Natural killer cell treated with Interleukin-12 subunit alpha and Interleukin-12 subunit beta and Interleukin-15 and Interleukin-18, amount 100 ng/mL, for 72 hours (primary cell): ENCODE results near the gene TIPARP. TPM values are rescaled to one million over a fixed set of nuclear protein-coding genes. Genes with fewer than 3 reads are reported as not detected.
"Not testable (repeated sequence)": the region's sequence is repeated elsewhere in the genome, so short reads cannot be mapped to it uniquely, and the experiment has no call there.

Source experiments
- ATAC-seq, 2 donors: fragments of 150-1000 bp; cut with Tn5 transposase in 1 of 2; sonication (Bioruptor Pico), chemical (Tn5 transposase) in 1 of 2; 2 replicates each; pipeline ENCODE4 v1.10.0; 2021
- DNase-seq: peaks from one replicate; pipeline ENCODE4 v3.0.0; 2022; ENCODE audit warnings: low spot score
- H3K27ac Mint-ChIP-seq, 2 donors: 1 replicate in 1 of 2; 2 replicates in 1 of 2; pipeline ENCODE4 v1.8.0; 2022; ENCODE audit warnings: mixed read lengths in 2 of 2, mild to moderate bottlenecking in 1 of 2, moderate library complexity in 1 of 2
- H3K27me3 Mint-ChIP-seq, 2 donors: 1 replicate in 1 of 2; 2 replicates in 1 of 2; pipeline ENCODE4 v1.8.0; 2022; ENCODE audit warnings: mixed read lengths in 2 of 2
- H3K36me3 Mint-ChIP-seq: one replicate; pipeline ENCODE4 v1.8.0; 2022; ENCODE audit warnings: mixed read lengths
- H3K4me1 Mint-ChIP-seq, 2 donors: 1 replicate in 1 of 2; 2 replicates in 1 of 2; pipeline ENCODE4 v1.8.0; 2022; ENCODE audit warnings: low read depth in 2 of 2, mixed read lengths in 2 of 2, mild to moderate bottlenecking in 1 of 2
- H3K4me3 Mint-ChIP-seq: one replicate; pipeline ENCODE4 v1.8.0; 2022; ENCODE audit warnings: mixed read lengths
- H3K9me3 Mint-ChIP-seq: 2 replicates; pipeline ENCODE4 v1.8.0; 2022; ENCODE audit warnings: mixed read lengths
- total RNA-seq, 2 donors: library from RNA; stranded (reverse); gene quantifications; one replicate each; pipeline ENCODE4 v1.2.3, GENCODE V29; 2022

The TIPARP gene
- total RNA-seq, 2 donors from 2014 or later: 35.9 to 38.0 TPM

DNA sequence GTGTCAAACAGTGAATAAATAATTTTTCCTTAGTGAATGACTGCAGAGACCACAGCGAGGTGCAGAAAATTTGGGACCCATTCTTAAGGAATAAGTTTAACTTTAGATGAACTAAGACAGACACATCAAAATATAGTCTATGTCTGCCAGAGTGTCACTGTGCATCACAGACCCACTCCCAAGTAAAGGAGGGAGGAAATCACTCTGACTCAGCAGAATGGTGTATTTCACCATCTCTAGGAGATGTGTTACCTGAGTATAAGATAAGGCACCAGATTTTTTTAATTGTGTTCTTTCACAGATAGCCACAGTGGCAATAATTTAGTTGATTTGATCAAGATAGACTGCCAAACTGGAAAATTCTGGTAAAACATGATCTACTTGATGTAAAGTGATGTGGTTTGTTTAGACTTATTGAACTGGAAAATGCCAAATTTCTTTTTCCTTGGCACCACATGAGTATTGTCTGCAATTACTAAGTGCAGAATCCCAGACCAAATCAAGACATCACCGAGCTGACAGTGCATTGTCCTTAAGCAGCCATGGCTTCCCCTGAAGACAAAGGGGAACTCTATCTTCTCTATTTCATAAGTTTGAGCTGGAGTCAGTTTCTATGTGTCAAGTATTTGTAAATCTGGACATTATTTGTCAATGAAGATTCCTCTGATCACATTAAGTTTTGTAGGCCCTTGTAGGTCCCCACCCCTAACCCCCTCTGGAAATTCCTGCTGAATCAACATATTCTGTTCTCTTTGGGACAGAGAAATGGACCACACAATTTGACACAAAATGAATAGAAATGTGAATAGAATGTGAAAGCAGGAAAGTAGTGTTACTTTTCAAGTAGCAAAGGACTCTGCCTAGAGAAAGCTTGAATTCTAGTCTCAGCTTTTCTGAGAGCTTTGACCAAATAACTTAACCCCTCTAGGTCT is 47.6 kb downstream of the TIPARP start:
- ATAC-seq (peak in 1 of 2 donors; percentile 45), DNase-seq (no peak)
- H3K4me3 Mint-ChIP-seq: no peak overlapping the region
- H3K27me3 Mint-ChIP-seq: no peaks in the 10 kb centered on the region
- no peaks in the 10 kb centered on the region for H3K9me3 Mint-ChIP-seq
- H3K36me3 Mint-ChIP-seq: no peaks in the 10 kb centered on the region
- peaks cover 5 to 7% of the 10 kb centered on the region in 2 donors for H3K4me1 Mint-ChIP-seq
- no peak overlapping the region for H3K27ac Mint-ChIP-seq

- no peak for DNase-seq
- Mint-ChIP-seq H3K27me3 (no peaks in the 10 kb centered on the region), H3K27ac (peak overlapping the region; percentile 50), H3K9me3 (no peaks in the 10 kb centered on the region), H3K4me1 (peaks cover 14 to 15% of the 10 kb centered on the region in 2 donors), H3K36me3 (no peaks in the 10 kb centered on the region), H3K4me3 (peak overlapping the region; percentile 9)
- ATAC-seq: peak in 1 of 2 donors; percentile 76
Observed at GRCh38 chr3:156723182-156723619, 48.8 kb downstream of the TIPARP start.

- DNase-seq (no peak), ATAC-seq (no peak)
- H3K9me3 Mint-ChIP-seq: no peaks in the 10 kb centered on the region
- peaks cover 13 to 15% of the 10 kb centered on the region in 2 donors for H3K4me1 Mint-ChIP-seq
- H3K36me3 Mint-ChIP-seq: no peaks in the 10 kb centered on the region
- no peak overlapping the region for H3K4me3 Mint-ChIP-seq
- H3K27ac Mint-ChIP-seq: no peak overlapping the region
- H3K27me3 Mint-ChIP-seq: no peaks in the 10 kb centered on the region
Observed at GRCh38 chr3:156725682-156726081, 51.3 kb downstream of the TIPARP start.

DNA sequence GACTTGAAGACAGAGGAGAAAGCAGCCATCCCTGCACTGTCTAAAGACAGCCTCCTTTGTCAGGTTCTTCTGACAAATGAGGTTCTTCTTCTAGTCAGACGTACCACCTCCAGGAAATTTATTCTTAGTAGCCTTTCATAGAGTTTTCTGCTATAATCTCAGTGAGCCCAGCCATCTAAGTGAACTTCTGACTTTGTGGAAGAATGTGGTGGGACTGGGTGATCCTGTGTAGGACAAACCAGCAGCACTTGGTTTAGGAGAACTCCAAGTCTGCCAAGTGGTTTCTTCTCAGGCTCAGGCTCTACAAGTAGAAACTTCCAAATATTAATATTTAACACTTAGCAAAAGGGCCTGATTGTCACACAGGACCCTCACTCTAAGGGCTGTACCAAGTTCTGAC is 52.1 kb downstream of the TIPARP start:
- ATAC-seq: no peak
- Mint-ChIP-seq H3K4me1 (peaks cover 13 to 15% of the 10 kb centered on the region in 2 donors), H3K36me3 (no peaks in the 10 kb centered on the region), H3K4me3 (no peak overlapping the region), H3K27me3 (no peaks in the 10 kb centered on the region), H3K27ac (no peak overlapping the region), H3K9me3 (no peaks in the 10 kb centered on the region)
- DNase-seq: no peak

DNA sequence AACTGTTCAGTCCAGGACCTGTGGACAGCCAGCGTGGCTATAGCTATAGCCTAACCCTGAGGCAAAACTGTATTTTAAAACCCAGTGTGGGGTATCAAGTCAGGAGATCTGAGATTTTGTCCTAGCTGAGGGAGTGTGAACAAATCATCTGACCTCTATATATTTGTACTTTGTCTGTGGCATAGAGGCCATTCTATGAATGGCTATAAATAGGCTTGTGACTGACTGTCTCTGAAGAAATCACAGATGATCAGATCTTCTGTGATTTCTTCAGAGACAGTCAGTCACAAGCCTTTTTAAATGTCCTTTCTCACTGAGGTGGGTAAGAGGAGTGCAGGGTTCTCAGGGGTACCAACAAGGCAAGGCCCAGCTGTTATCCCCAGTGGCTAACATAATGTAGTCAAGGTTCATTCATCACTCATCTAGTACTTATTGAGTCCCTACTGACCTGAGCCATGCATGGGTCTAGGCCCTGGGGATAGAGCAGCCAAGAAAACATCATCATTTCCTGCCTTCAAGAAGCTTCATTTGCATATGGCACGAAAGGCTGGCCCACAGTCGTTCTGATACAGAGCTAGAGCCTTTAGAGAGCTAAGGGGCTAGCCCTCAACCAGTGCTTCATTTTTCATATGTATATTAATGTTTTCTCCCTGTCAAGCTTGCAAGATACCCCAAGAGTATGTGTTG is 53.3 kb downstream of the TIPARP start:
- Mint-ChIP-seq H3K9me3 (no peaks in the 10 kb centered on the region), H3K36me3 (no peaks in the 10 kb centered on the region), H3K4me1 (peaks cover 13 to 15% of the 10 kb centered on the region in 2 donors), H3K27me3 (no peaks in the 10 kb centered on the region), H3K27ac (peak overlapping the region in 1 of 2 donors; percentile 44), H3K4me3 (no peak overlapping the region)
- ATAC-seq: peak; percentile 55 to 66
- DNase-seq: no peak

DNA sequence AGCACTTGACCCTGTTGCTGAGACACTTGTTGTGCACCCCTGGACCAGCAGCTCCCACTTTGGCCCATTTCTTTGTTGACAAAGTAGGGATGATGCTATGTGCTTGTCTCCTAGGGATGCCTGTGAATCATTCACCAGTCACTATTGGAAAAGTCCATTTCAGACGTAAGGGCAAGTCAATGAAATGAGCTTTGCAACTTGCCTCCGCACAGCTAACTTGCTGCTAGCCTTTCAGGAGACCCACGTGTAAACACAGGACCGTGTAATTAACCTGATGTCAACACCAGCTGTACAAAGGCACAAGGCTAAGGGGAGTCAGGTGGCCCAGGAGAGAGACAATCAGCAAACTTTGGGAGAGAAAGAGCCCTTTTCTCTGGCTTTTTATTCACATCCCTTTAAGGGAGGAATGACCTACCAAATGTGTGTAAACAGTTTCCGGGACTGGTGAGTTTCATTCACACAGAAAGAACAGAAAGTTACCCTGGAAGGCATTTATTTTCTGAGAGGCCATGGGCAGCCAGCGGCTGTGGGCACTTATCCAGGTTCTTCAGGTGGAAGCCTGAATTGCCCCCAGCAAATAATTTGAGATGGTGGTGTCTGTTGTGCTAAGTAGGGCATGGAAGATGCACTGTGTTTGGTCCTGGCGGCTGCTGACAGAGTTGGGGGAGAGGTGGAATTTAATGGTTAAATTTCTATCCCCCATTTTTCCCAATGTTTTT is 54.0 kb downstream of the TIPARP start:
- no peak for ATAC-seq
- Mint-ChIP-seq H3K36me3 (no peaks in the 10 kb centered on the region), H3K4me3 (no peak overlapping the region), H3K27me3 (no peaks in the 10 kb centered on the region), H3K4me1 (peaks cover 9 to 13% of the 10 kb centered on the region in 2 donors), H3K27ac (peak overlapping the region in 1 of 2 donors; percentile 44), H3K9me3 (no peaks in the 10 kb centered on the region)
- no peak for DNase-seq

DNA sequence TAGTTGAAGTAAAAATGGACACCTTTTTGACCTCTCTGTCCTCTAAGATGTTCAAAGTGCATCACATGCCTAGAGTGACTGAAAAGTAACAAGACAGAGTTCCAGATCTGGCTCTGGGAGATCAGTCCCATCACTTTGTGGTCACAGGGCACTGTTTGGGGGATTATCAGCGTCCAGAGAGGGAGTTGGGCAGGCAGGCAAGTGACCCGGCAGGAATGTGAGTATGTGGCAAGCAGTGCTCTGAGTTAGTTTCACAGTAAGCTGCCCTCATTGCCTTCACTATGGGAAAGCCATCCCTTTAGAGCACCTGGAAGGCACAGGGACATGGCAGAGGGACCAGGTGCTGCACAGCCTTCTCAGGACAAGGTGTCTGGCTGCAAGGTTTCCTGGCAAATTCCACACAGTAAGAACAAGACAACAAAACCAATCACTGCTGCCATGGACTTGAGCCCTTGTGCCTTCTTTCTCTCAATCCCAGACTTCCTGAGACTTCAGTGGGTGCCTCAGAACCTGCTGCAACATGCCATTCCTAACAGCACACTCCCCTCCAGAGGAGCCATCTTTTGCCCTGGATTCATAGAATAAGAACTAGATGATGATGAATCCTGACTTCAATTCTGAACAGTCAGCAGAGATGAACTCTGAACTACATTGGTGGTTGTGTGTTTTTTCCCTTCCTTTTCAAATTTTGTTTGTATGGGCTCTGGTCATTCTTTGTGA is 55.2 kb downstream of the TIPARP start:
- Mint-ChIP-seq H3K4me3 (no peak overlapping the region), H3K9me3 (no peaks in the 10 kb centered on the region), H3K36me3 (no peaks in the 10 kb centered on the region), H3K27me3 (no peaks in the 10 kb centered on the region), H3K27ac (no peak overlapping the region), H3K4me1 (peaks cover 9 to 10% of the 10 kb centered on the region in 2 donors)
- ATAC-seq: no peak
- DNase-seq: no peak

GRCh38 chr3:156731813-156732212 is 57.4 kb downstream of the TIPARP start:
- no peak for ATAC-seq
- Mint-ChIP-seq H3K27me3 (no peaks in the 10 kb centered on the region), H3K4me3 (no peak overlapping the region), H3K36me3 (no peaks in the 10 kb centered on the region), H3K27ac (no peak overlapping the region), H3K9me3 (no peaks in the 10 kb centered on the region), H3K4me1 (peaks cover 9 to 10% of the 10 kb centered on the region in 2 donors)
- DNase-seq: no peak

DNA sequence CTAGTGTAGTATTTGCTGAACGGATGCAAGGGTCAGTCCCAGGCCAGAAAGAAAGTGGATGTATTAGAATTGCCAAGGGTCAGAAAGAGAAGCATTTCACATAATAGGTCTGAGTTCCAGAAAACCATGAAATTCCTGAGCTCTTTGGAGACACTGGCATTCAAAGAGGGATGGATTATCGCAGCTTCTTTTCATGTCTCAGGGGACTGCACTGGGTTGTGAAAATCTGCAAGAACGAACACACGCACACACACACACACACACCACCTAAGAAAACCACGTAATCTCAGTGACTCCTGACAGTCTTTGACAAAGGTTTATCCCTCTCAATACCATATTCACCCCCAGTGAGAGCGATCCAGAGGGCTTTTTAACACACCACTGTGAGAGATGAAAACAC is 57.9 kb downstream of the TIPARP start:
- Mint-ChIP-seq H3K36me3 (no peaks in the 10 kb centered on the region), H3K27me3 (no peaks in the 10 kb centered on the region), H3K9me3 (no peaks in the 10 kb centered on the region), H3K4me3 (no peak overlapping the region), H3K4me1 (peaks cover 7 to 8% of the 10 kb centered on the region in 2 donors), H3K27ac (no peak overlapping the region)
- DNase-seq (no peak), ATAC-seq (no peak)

DNA sequence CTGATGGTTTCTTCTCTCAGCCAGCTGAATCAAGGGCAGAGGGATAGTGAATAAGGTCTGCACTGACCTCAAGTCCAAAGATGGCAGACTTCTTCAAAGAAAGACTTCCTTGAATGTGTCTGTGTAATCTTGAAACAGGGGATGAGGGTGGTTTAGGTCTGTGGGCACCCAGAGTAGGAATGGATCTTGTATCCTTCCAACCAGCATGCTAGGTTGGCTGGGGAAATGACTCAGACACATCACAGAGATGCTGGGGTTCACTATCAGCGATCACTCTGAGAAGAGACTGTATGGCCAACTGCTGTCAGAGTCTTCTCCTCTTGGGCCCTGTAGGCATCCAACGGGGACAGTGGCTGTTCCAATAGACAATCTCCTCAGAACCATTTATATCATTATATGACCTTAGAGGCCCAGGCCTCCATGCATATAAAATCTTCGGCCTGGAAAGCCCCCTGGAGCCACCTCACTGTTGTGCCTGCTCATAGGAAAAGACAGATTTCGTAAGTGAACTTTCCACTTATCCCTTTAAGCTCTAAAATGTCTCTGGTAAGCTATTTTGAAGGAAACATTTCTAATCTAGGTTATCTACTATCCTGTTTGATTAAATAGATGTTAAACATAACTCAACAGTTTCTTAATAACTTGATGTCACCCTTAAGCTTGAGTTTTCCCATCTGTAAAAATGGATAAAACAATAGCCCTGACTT is 58.5 kb downstream of the TIPARP start:
- Mint-ChIP-seq H3K4me1 (peaks cover under 1 to 2% of the 10 kb centered on the region in 2 donors), H3K36me3 (no peaks in the 10 kb centered on the region), H3K27me3 (no peaks in the 10 kb centered on the region), H3K27ac (no peak overlapping the region), H3K9me3 (no peaks in the 10 kb centered on the region), H3K4me3 (no peak overlapping the region)
- DNase-seq (no peak), ATAC-seq (peak in 1 of 2 donors; percentile 72)

DNA sequence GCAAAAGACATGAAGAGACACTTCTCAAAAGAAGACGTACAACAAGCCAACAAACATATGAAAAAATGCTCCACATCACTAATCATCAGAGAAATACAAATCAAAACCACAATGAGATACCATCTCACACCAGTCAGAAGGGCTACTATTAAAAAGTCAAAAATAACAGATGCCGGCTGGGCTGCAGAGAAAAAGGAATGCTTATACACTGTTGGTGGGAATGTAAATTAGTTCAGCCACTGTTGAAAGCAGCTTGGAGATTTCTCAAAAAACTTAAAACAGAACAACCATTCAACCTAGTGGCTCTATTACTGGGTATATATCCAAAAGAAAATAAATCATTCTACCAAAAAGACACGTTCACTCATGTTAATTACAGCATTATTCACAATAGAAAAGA is 60.3 kb downstream of the TIPARP start:
- H3K27me3 Mint-ChIP-seq, H3K4me1 Mint-ChIP-seq, H3K4me3 Mint-ChIP-seq, H3K36me3 Mint-ChIP-seq, ATAC-seq, DNase-seq, H3K9me3 Mint-ChIP-seq, H3K27ac Mint-ChIP-seq: not testable (repeated sequence)

GRCh38 chr3:156735471-156735870 is 61.1 kb downstream of the TIPARP start:
- no peaks in the 10 kb centered on the region for H3K36me3 Mint-ChIP-seq
- no peaks in the 10 kb centered on the region for H3K9me3 Mint-ChIP-seq
- ATAC-seq: no peak
- DNase-seq: no peak
- no peaks in the 10 kb centered on the region for H3K4me1 Mint-ChIP-seq
- peaks cover 0 to 2% of the 10 kb centered on the region in 2 donors for H3K27me3 Mint-ChIP-seq
- no peak overlapping the region for H3K27ac Mint-ChIP-seq
- no peak overlapping the region for H3K4me3 Mint-ChIP-seq

DNA sequence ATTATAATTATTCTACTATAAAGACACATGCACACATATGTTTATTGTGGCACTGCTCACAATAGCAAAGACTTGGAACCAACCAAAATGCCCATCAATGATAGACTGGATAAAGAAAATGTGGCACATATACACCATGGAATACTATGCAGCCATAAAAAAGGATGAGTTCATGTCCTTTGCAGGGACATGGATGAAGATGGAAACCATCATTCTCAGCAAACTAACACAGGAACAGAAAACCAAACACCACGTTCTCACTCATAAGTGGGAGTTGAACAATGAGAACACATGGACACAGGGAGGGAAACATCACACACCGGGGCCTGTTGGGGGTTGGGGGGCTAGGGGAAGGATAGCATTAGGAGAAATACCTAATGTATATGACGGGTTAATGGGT is 62.7 kb downstream of the TIPARP start:
- not testable (repeated sequence) for H3K27me3 Mint-ChIP-seq, H3K36me3 Mint-ChIP-seq, H3K9me3 Mint-ChIP-seq, ATAC-seq, H3K4me3 Mint-ChIP-seq, H3K27ac Mint-ChIP-seq, H3K4me1 Mint-ChIP-seq, DNase-seq
